A673 (cell line): Measurements from ENCODE around the gene CCDC197. TPM values are rescaled to one million over a fixed set of nuclear protein-coding genes. Genes with fewer than 3 reads are reported as not detected.

Experiments
- BruUV-seq: library from RNA; stranded (reverse); fragments of 400-500 nt; replicated peaks from 2 replicates; lab custom pipeline; 2021; lab: Mats Ljungman, UMichigan
- CTCF ChIA-PET: fragments of 300-600 bp; sonication (Branson Sonifier 250); formaldehyde crosslinking; loops from one replicate; lab custom pipeline; 2022; ENCODE audit warnings: antibody characterized with exemption; lab: Charles Lee
- POLR2A ChIA-PET: fragments of 300-600 bp; sonication (Branson Sonifier 250); formaldehyde crosslinking; loops from one replicate; lab custom pipeline; 2022; ENCODE audit warnings: antibody characterized with exemption; ENCODE audit not compliant: low non-redundant PET; lab: Charles Lee
- DNase-seq: peaks from one replicate; pipeline ENCODE4 v3.0.0-alpha.2; 2015; ENCODE audit warnings: low spot score
- H3K27ac ChIP-seq: fragments of 200-600 bp; sonication (generic); 2 replicates; pipeline ENCODE4 v1.5.1; 2016; ENCODE audit warnings: mixed run types, low read depth, mild to moderate bottlenecking, mixed read lengths, antibody characterized with exemption, low read length; ENCODE audit not compliant: poor library complexity, severe bottlenecking
- H3K27me3 ChIP-seq: fragments of 200-600 bp; sonication (generic); replicated peaks from 2 replicates; pipeline ENCODE4 v1.6.1; 2017; ENCODE audit warnings: mixed run types, low read depth, mild to moderate bottlenecking, mixed read lengths, antibody characterized with exemption, low read length; ENCODE audit not compliant: insufficient read depth, poor library complexity
- H3K36me3 ChIP-seq: fragments of 200-600 bp; sonication (generic); 2 replicates; pipeline ENCODE4 v1.6.1; 2016; ENCODE audit warnings: mixed run types, mild to moderate bottlenecking, mixed read lengths, antibody characterized with exemption, low read length; ENCODE audit not compliant: insufficient read depth, poor library complexity, severe bottlenecking
- H3K4me1 ChIP-seq: fragments of 200-600 bp; sonication (generic); 2 replicates; pipeline ENCODE4 v1.6.1; 2017; ENCODE audit warnings: mixed run types, mild to moderate bottlenecking, mixed read lengths, antibody characterized with exemption, low read length; ENCODE audit not compliant: insufficient read depth, poor library complexity, severe bottlenecking
- H3K4me3 ChIP-seq: fragments of 200-600 bp; sonication (generic); 2 replicates; pipeline ENCODE4 v1.5.1; 2016; ENCODE audit warnings: low read depth, mixed run types, mild to moderate bottlenecking, mixed read lengths, low read length; ENCODE audit not compliant: poor library complexity, severe bottlenecking
- H3K9me3 ChIP-seq: fragments of 200-600 bp; sonication (generic); 2 replicates; pipeline ENCODE4 v1.6.1; 2016; ENCODE audit warnings: mixed run types, low read depth, mild to moderate bottlenecking, mixed read lengths, antibody characterized with exemption, low read length; ENCODE audit not compliant: poor library complexity, severe bottlenecking
- EZH2 ChIP-seq: fragments of 200-600 bp; sonication (generic); IDR thresholded peaks from 2 replicates; pipeline ENCODE4 v1.6.1; 2017; ENCODE audit warnings: borderline replicate concordance, low read depth, mild to moderate bottlenecking, mixed read lengths, antibody characterized with exemption, low read length; ENCODE audit not compliant: poor library complexity, severe bottlenecking
- intact Hi-C: fragments of 100-400 bp; cut with micrococcal nuclease; formaldehyde crosslinking; loops from one replicate; pipeline ENCODE4 v1.10.0; 2022; ENCODE audit not compliant: unreplicated experiment
- total RNA-seq: library from RNA; stranded (reverse); gene quantifications from 2 replicates; pipeline ENCODE4 v1.2.3, GENCODE V29; 2021
- TF ChIP-seq, protein P1 (sequence below): fragments of 300-800, 200-600 bp; sonication (generic); conservative IDR thresholded peaks from 2 replicates; pipeline ENCODE4 v1.5.1; 2017; ENCODE audit warnings: low read depth, mild to moderate bottlenecking, antibody characterized with exemption, low read length, moderate library complexity, mixed read lengths

Gene CCDC197
- total RNA-seq, 1 experiment from 2014 or later: not detected

DNA sequence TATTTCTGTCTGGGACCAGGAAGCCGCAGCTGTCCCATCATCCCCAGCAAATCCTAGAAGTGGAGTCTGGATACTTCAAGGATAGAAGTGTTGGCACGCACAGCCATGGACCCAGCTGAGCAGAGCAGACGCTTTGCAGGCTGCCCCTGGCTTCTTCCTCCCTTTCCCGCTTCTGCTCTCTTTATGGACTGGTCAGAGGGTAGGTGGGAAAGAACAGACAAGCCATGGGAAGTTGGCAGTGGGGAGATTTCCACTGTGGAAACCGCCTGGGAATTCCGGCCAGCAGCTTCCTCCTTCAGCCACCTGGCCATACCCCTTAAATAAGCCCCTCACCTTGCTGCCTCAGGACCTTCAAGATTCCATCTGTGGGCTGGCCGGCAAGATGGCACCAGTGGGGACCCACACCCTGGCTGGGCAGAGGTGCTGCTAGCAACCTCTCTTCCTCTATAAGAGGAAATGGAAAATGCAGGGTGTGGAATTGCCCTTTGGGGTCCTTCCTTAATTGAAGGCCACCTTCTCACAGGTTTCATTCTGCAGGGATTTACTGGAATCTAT, 49.7 kb downstream of the CCDC197 start:
- intact Hi-C loops: no loop called here
- H3K36me3 ChIP-seq: peaks cover 38% of the 10 kb centered on the region
- TF ChIP-seq, protein P1, sequence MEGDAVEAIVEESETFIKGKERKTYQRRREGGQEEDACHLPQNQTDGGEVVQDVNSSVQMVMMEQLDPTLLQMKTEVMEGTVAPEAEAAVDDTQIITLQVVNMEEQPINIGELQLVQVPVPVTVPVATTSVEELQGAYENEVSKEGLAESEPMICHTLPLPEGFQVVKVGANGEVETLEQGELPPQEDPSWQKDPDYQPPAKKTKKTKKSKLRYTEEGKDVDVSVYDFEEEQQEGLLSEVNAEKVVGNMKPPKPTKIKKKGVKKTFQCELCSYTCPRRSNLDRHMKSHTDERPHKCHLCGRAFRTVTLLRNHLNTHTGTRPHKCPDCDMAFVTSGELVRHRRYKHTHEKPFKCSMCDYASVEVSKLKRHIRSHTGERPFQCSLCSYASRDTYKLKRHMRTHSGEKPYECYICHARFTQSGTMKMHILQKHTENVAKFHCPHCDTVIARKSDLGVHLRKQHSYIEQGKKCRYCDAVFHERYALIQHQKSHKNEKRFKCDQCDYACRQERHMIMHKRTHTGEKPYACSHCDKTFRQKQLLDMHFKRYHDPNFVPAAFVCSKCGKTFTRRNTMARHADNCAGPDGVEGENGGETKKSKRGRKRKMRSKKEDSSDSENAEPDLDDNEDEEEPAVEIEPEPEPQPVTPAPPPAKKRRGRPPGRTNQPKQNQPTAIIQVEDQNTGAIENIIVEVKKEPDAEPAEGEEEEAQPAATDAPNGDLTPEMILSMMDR: no peak
- TF ChIP-seq EZH2: no peak
- ChIA-PET CTCF (no interaction called here), POLR2A (no interaction called here)
- BruUV-seq: no TSS peak
- no peaks in the 10 kb centered on the region for H3K9me3 ChIP-seq
- peaks cover 24% of the 10 kb centered on the region for H3K4me1 ChIP-seq
- DNase-seq: no peak
- no peaks in the 10 kb centered on the region for H3K27me3 ChIP-seq
- no peak overlapping the region for H3K27ac ChIP-seq
- no peak overlapping the region for H3K4me3 ChIP-seq

DNA sequence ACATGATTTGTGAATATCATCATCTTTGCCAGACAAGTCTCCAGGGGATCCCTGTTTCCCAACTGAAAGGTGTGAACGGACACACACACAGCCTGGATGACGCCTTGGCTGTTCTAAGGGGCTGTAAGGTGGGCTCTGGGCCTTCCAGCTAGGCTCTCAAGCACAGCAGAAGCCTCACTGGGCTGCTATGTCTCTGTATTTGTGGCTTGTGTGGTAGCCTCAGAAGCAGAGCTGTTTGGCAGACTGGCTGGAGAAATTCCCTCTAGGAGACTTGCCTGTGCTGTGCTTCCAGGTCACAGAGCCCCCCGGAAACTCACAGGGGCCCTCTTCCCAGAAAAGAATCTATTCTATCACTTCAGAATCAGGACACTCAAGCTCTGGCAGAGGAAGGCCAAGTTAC, 50.5 kb downstream of the CCDC197 start:
- Histone ChIP-seq H3K9me3 (no peaks in the 10 kb centered on the region), H3K27ac (peak overlapping the region; percentile 62), H3K4me1 (peaks cover 30% of the 10 kb centered on the region), H3K4me3 (no peak overlapping the region), H3K27me3 (no peaks in the 10 kb centered on the region), H3K36me3 (peaks cover 38% of the 10 kb centered on the region)
- no TSS peak for BruUV-seq
- ChIA-PET POLR2A (no interaction called here), CTCF (no interaction called here)
- intact Hi-C loops: no loop called here
- no peak for DNase-seq
- TF ChIP-seq, protein P1: no peak
- TF ChIP-seq EZH2: no peak

DNA sequence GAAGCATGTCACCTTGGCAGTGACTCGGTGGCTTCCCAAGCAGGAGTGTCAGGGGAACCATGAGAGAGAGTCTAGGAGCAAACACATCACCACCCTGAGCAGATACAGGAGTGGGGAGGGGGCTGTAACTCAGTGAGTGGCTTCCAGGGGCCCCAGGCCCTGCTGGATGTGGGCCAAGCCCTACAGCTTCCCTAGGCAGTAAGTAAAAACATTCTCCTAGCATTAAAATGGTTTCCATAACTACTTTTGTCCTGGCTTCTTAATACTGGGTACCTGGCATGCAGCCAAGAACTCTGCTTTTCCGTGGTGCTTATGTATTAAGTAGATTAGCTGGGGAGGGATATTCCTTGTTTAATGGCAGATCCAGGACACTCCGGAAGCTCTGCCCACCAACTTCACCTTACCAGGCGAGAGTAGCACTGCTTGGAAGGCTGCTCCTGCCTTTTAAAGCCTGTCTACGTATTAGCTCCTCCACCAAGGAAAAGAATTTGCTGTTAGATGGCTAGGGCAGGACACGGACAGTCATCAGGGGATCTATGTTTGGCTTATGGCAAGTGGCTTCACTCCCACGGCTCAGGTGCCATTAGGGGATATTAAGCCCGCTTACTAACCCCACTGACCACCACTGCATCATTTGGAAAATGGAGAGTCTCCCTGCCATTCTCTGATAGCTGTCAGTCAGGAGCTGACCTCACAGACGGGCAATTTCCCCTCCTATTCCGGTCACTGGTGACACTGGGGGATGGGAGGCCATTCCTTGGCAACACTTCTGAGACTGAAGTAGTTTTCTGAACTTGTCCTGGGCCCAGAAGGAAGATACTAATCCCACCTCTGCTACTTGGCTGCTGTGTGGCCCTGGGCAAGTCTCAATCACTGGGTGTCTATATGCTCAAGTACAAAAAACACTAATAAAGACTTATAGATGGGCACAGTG, 51.9 kb downstream of the CCDC197 start:
- Histone ChIP-seq H3K27me3 (no peaks in the 10 kb centered on the region), H3K4me3 (no peak overlapping the region), H3K9me3 (no peaks in the 10 kb centered on the region), H3K27ac (peak overlapping the region; percentile 62), H3K4me1 (peaks cover 30% of the 10 kb centered on the region), H3K36me3 (peaks cover 41% of the 10 kb centered on the region)
- no peak for TF ChIP-seq EZH2
- TF ChIP-seq, protein P1: no peak
- no TSS peak for BruUV-seq
- intact Hi-C loops: no loop called here
- ChIA-PET POLR2A (interaction anchor here (0.7 kb wide), 1 partner anchor 12 kb away, joined by 4 read pairs; no protein-coding TSS in a partner anchor), CTCF (no interaction called here)
- peak; percentile 84 for DNase-seq
